GM19193 (cell line): ENCODE data around the gene CAPN13.

Source experiments
- POLR2A ChIP-seq: IDR thresholded peaks from 4 replicates; pipeline ENCODE4 v1.6.1; 2011; ENCODE audit not compliant: insufficient read depth, insufficient read length; ENCODE audit errors: extremely low read depth

CAPN13 gene

GRCh38 chr2:30691091-30691947, 115.9 kb downstream of the CAPN13 start:
- TF ChIP-seq POLR2A: no peak

- no peak for TF ChIP-seq POLR2A
These were observed 117.1 kb downstream of the CAPN13 start for GRCh38 chr2:30690126-30690561.

GRCh38 chr2:30689496-30690125, 117.6 kb downstream of the CAPN13 start:
- no peak for TF ChIP-seq POLR2A

GRCh38 chr2:30688956-30689401, 118.3 kb downstream of the CAPN13 start:
- TF ChIP-seq POLR2A: no peak

GRCh38 chr2:30686669-30687068, 120.6 kb downstream of the CAPN13 start:
- TF ChIP-seq POLR2A: no peak

- TF ChIP-seq POLR2A: no peak
These were observed 121.2 kb downstream of the CAPN13 start for GRCh38 chr2:30686000-30686399.

- TF ChIP-seq POLR2A: no peak
These were observed 122.2 kb downstream of the CAPN13 start for GRCh38 chr2:30684996-30685395.

- TF ChIP-seq POLR2A: no peak
These were observed 122.7 kb downstream of the CAPN13 start for GRCh38 chr2:30684516-30684915.

GRCh38 chr2:30684026-30684425, 123.2 kb downstream of the CAPN13 start:
- no peak for TF ChIP-seq POLR2A

GRCh38 chr2:30683236-30683956, 123.8 kb downstream of the CAPN13 start:
- TF ChIP-seq POLR2A: no peak

GRCh38 chr2:30681022-30681421, 126.2 kb downstream of the CAPN13 start:
- no peak for TF ChIP-seq POLR2A

GRCh38 chr2:30680121-30680520, 127.1 kb downstream of the CAPN13 start:
- no peak for TF ChIP-seq POLR2A

GRCh38 chr2:30679426-30680088, 127.7 kb downstream of the CAPN13 start:
- TF ChIP-seq POLR2A: no peak

GRCh38 chr2:30678410-30679137, 128.7 kb downstream of the CAPN13 start:
- no peak for TF ChIP-seq POLR2A
